GM12864 (cell line): ENCODE measurements around the gene PCDHGB6.
"Not testable (repeated sequence)": the region's sequence is repeated elsewhere in the genome, so short reads cannot be mapped to it uniquely, and the experiment has no call there.

Experiments used
- DNase-seq: peaks from one replicate; pipeline ENCODE4 v3.0.0-alpha.2; 2011; ENCODE audit warnings: low read depth
- H3K4me3 ChIP-seq: 2 replicates; pipeline ENCODE4 v1.5.1; 2011; ENCODE audit warnings: mild to moderate bottlenecking, low read depth, low read length, control low read depth
- TF ChIP-seq, protein P1 (sequence below): IDR thresholded peaks from 2 replicates; pipeline ENCODE4 v1.5.1; 2011; ENCODE audit warnings: low read depth, mild to moderate bottlenecking, moderate library complexity, low read length, control low read depth, inconsistent platforms; ENCODE audit errors: missing control alignments

PCDHGB6 gene

DNA sequence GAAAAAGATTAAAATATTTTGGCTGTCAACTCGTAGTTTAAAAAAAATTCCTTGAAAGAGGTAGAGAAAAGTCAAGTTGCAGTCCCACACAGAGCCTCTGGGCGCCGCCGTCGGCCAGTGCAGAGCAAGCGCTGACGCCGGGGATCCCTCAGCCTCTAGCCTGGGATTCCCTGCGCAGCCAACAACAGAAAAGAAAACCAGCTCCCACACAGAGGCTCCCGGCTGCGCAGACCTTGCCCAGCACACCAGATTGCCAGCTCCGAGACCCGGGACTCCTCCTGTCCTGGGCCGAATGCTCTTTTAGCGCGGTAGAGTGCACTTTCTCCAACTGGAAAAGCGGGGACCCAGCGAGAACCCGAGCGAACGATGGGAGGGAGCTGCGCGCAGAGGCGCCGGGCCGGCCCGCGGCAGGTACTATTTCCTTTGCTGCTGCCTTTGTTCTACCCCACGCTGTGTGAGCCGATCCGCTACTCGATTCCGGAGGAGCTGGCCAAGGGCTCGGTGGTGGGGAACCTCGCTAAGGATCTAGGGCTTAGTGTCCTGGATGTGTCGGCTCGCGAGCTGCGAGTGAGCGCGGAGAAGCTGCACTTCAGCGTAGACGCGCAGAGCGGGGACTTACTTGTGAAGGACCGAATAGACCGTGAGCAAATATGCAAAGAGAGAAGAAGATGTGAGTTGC is 9.8 kb downstream of the PCDHGB6 start, which contains the start of gene PCDHGB7:
Gene PCDHGB7, plus strand, starts transcription at position 184 of the 679 bp plus-strand sequence. Its CDS starts 183 bp downstream, at position 367.
- H3K4me3 ChIP-seq = peak within 1 kb of the TSS; percentile 52
- TF ChIP-seq, protein P1, sequence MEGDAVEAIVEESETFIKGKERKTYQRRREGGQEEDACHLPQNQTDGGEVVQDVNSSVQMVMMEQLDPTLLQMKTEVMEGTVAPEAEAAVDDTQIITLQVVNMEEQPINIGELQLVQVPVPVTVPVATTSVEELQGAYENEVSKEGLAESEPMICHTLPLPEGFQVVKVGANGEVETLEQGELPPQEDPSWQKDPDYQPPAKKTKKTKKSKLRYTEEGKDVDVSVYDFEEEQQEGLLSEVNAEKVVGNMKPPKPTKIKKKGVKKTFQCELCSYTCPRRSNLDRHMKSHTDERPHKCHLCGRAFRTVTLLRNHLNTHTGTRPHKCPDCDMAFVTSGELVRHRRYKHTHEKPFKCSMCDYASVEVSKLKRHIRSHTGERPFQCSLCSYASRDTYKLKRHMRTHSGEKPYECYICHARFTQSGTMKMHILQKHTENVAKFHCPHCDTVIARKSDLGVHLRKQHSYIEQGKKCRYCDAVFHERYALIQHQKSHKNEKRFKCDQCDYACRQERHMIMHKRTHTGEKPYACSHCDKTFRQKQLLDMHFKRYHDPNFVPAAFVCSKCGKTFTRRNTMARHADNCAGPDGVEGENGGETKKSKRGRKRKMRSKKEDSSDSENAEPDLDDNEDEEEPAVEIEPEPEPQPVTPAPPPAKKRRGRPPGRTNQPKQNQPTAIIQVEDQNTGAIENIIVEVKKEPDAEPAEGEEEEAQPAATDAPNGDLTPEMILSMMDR = peak; percentile 78
- not testable (repeated sequence) for DNase-seq

DNA sequence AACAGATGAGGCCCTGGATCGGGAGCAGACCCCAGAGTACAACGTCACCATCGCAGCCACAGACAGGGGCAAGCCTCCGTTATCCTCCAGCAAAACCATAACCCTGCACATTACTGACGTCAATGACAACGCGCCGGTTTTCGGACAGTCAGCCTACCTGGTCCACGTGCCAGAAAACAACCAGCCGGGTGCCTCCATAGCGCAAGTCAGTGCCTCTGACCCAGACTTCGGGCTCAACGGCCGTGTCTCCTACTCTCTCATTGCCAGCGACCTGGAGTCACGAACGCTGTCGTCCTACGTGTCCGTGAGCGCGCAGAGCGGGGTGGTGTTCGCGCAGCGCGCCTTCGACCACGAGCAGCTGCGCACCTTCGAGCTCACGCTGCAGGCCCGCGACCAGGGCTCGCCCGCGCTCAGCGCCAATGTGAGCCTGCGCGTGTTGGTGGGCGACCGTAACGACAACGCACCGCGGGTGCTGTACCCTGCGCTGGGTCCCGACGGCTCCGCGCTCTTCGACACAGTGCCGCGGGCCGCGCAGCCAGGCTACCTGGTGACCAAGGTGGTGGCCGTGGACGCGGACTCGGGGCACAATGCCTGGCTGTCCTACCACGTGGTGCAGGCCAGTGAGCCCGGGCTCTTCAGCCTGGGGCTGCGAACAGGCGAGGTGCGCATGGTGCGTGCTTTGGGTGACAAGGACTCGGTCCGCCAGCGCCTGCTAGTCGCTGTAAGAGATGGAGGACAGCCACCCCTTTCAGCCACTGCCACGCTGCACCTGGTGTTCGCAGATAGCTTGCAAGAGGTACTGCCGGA is 11.5 kb downstream of the PCDHGB6 start:
- no peak overlapping the region for H3K4me3 ChIP-seq
- no peak for DNase-seq
- TF ChIP-seq, protein P1 = no peak

DNA sequence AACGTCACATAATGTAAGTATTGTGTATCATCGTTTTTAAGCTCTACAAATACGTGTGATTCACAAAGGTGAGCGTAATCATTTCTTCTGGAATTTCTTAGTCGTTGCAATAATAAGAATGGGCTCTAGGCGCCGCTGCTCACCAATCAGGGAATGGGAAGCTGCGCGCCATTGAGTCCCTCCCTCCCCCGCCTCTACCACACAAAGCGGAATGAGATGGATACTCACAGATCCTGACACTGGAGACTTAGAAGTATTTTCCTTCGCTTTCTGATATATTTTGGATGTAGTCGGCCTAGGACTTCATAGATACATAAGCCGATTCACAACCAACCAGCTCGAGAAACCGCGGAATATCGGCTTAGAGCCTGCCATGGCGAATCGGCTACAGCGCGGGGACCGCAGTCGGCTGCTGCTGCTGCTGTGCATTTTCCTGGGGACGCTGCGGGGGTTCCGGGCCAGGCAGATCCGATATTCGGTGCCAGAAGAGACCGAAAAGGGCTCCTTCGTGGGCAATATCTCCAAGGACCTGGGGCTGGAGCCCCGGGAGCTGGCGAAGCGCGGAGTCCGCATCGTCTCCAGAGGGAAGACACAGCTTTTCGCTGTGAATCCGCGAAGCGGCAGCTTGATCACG is 13.2 kb downstream of the PCDHGB6 start, which contains the start of gene PCDHGA11:
Gene PCDHGA11, plus strand, starts transcription at position 197 of the 634 bp plus-strand sequence. Its CDS starts 177 bp downstream, at position 374.
- peak within 1 kb of the TSS; percentile 70 for H3K4me3 ChIP-seq
- no peak for DNase-seq
- TF ChIP-seq, protein P1 = peak; percentile 65

DNA sequence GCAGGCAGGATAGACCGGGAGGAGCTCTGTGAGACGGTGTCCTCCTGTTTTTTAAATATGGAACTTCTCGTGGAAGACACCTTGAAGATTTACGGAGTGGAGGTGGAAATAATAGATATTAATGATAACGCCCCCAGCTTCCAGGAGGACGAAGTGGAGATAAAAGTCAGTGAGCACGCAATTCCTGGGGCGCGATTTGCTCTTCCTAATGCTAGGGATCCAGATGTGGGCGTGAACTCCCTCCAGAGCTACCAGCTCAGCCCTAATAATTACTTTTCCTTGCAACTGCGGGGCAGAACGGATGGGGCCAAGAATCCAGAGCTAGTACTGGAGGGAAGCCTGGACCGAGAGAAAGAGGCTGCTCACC is 13.7 kb downstream of the PCDHGB6 start:
- no peak for DNase-seq
- peak overlapping the region; percentile 70 for H3K4me3 ChIP-seq
- TF ChIP-seq, protein P1 = no peak

DNA sequence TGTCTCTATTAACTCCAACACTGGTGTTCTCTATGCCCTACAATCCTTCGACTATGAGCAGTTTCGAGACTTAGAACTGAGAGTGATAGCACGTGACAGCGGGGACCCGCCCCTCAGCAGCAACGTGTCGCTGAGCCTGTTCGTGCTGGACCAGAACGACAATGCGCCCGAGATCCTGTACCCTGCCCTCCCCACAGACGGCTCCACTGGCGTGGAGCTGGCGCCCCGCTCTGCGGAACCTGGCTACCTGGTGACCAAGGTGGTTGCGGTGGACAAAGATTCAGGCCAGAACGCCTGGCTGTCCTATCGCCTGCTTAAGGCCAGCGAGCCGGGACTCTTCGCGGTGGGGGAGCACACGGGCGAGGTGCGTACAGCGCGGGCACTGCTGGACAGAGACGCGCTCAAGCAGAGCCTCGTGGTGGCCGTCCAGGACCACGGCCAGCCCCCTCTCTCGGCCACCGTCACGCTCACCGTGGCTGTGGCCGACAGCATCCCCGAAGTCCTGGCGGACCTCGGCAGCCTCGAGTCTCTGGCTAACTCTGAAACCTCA is 15.0 kb downstream of the PCDHGB6 start:
- no peak overlapping the region for H3K4me3 ChIP-seq
- TF ChIP-seq, protein P1 = no peak
- DNase-seq = no peak

DNA sequence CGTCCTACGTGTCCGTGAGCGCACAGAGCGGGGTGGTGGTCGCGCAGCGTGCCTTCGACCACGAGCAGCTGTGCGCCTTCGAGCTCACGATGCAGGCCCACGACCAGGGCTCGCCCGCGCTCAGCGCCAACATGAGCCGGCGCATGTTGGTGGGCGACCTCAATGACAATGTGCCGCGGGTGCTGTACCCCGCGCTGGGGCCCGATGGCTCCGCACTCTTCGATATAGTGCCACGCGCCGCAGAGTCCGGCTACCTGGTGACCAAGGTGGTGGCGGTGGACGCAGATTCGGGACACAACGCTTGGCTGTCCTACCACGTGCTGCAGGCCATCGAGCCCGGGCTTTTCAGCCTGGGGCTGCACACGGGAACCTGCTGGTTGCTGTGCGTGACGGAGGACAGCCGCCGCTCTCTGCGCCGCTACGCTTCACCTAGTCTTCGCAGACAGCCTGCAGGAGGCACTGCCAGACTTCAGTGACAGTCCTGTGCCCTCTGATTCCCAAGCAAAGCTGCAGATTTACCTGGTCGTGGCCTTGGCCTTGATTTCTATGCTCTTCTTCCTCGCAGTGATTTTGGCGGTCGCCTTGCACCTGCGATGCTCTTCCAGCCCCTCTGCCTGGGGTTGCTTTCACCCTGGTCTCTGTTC is 20.1 kb downstream of the PCDHGB6 start:
- no peak for DNase-seq
- TF ChIP-seq, protein P1 = no peak
- no peak overlapping the region for H3K4me3 ChIP-seq
